ENCODE data around the gene ZNF827.
"Not testable (repeated sequence)": the region's sequence is repeated elsewhere in the genome, so short reads cannot be mapped to it uniquely, and the experiment has no call there.

The ZNF827 gene

DNA sequence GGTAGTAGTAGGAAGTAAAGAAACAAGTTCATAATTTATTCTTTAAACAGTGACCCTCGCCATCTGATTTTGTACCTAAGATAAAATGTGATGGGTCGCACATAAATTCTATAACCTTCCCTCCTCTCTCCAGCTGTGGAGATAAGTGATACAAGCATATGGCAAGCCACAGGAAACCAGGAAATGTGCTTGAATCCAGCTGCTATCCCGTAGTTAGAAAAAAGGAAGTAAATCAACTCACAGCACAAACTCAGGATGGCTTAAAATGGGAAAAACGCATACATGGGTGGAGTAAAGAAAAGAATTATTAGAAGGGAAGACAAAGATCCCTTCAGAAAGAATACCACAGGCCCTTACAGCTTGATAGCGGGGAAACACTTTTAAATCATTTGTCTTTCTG, 78.2 kb downstream of the ZNF827 start:
- no peak for DNase-seq

DNA sequence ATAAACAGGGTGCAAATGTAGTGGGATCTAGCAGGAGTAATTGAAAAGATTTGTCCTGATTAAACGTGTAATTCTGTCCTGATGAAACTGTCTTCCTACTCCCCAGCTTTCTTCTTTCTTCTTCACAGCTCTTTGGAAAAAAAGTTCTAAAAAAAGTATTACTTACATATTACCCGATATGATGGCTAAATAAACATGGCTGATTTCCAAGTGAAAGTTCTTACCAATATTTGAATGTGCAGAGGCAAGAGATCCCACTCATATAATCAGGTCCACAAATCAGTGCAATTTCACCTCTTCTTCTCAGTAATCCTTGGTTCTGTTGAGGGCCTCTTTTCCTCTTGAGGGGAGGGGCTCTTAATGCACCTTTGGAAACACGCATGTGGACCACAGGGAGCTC, 78.7 kb downstream of the ZNF827 start:
- no peak for DNase-seq

DNA sequence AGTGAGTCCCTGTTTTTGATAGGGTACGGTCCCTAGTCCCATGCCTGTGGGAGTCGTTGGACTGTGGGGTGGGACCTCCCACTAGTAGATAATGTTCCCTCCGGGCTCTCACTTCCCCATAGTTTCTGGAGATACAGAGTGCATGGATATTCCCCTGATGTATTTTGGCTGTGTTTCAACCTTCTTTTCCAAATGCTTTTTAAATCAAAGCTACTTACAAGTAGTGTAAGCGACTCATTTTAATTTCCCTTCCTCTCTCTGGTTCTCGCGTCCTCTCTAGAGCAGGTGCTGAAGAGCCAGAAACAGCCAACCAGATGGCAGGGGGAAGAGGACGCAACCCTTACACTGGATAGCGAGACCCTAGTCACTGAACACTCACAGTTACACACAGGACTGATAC, 79.2 kb downstream of the ZNF827 start:
- DNase-seq = no peak

DNA sequence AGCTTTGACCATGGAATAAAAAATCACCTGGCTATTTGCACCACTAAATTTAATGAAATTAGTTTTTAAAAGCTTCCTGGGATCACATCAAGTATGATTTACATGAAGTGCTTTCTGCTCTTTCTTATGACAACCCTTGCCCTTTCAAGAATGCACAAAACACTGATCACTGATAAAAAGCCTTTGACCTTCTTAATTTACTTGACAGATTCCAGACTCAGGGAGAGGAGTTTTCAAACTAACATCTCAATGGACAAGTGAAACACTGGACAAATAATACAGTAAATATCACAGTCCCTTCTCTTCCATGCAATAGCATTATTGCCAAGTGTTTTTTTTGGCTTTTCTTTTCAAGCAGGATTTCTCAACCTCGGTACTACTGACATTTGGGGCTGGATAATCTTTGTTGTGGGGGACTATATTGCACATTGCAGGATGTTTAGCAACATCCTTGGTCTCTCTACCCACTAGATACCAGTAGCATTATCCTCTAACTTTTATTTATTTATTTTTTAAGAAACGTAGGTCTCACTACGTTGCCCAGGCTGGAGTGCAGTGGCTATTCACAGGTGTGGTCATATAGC, 86.3 kb downstream of the ZNF827 start:
- no peak for DNase-seq

DNA sequence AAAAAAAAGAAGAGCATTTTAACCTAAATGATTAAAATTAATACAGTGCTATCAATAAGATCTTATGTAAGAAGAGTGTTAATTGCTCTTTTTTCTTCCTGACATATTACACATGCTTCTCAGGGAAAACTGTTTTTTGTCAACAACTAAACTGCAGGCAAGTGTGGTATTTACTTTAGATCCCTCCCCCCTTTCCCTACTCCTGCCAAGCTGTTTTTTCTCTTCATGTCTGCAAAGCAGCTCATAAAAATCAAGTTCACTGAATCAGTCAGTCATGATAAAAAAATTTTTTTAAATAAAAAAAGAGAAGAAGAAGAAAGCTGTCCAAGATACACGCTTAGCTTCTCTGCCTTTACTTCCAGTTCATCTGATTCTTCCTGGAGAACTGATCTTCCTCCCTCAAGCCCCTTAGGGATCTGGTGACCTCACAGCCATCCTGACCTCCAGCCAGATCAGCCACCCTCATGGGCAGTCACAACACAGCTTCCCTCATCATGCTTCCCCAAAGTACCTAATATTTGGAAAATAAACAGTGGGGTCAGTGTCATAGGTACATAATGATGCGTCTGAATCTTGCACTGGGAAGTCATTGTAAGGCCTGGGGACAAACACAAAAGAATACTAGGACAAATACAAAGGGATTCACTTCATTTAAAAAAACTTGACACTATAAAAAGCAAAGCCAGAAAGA, 87.0 kb downstream of the ZNF827 start:
- no peak for DNase-seq

DNA sequence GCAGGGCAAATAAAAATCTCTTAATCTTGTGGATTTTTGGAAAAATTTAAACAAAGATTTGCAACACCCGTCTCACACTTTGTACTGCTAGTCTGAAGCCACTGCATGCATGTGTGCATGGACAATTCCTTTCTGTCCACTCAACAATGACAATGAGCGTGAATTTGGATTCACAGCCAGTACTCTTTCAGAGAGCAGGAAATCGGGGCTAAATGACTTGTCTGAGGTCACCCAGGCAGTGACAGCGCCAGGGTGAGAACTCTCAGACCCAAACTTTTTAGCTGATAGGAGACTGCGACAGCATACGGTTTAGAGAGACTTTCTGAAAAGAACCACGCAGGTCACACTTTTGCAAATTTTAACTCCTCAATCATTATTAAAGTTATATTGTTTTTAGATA, 90.9 kb downstream of the ZNF827 start:
- no peak for DNase-seq

DNA sequence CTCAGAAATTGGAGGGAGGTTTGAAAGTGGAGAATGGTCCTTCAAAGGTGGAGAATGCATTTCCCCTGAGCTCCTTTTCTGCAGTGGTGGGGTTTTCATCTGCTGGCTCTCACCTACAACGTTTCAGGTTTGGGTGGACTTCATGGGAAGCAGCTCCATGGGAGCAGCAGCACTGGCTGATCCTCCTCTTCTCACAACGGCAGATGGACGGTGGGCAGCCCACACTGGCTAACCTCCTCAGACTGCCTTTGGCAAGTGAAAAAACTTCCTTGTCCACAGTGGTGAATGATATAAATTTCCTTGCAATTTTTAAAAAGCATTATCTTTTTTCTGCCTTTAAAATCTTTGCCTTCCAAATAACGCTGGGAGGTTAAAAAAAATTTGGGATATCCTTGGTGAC, 93.5 kb downstream of the ZNF827 start:
- no peak for DNase-seq

DNA sequence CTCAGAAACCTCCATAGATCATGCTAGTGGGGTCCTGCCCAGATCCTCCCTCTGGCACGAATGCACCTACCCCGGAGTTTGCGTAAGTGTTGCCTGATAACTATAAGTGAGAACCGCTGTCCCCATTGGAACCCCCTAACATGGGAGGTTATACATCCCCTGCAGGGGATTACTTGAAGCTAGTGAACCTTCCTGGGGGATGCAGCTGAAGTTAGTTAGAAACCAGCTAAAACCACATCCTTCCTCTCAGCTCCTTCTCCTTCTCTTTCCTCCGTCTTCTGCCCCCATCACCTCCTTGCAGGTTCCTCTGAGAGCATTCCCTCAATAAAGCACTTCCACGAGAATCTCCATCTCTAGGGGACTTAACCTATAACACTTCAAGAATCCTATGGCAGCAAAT, 95.0 kb downstream of the ZNF827 start:
- no peak for DNase-seq

DNA sequence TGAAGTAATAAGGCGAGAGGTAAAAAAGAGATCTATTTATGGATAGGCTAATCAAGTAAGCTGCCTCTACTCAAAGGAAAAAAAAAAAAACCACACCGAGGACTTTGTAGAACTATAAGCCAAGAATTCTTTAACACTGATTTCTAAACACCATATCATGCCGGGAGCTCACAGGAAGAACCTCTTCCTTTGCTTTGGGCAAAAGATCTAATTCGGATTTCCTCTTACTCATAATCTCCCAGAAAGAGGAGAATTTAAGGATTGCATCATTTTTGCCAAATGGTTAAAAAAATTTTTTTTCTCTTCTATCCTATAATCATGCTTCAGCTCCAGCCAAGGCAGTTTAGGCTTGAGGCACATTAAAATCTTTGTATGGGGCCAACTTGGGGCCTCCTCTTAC, 95.5 kb downstream of the ZNF827 start:
- DNase-seq = no peak

DNA sequence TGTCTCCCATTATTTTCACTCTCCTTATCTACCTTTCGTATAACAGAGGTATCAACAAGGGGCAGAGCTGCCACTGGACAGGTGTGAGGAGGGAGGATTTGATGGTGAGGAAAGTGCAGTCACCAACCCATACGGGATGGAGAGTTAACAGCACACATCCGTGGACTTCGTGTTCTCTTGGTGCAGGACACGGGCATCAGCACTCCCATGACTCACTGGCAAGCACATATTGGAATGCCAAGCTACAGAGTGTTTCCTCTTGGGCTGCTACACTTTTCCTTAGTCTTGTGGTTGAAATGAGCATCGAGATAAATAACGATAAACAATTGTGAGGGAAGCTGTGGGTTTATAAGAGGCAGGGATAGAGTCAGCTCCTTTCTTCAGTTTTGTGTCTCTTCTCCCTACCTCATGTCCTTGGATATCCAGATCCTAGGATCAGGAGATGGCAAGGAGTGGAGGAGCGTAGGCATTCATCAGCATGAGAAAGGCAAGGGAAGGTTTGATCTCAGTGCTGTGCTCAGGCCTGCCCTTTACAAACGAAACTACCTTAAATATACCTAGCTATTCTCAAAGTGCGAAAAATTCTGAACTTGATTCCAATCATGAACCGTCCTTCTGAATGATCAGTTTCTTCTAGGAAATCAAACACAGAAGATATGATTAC, 96.3 kb downstream of the ZNF827 start:
- DNase-seq = no peak

DNA sequence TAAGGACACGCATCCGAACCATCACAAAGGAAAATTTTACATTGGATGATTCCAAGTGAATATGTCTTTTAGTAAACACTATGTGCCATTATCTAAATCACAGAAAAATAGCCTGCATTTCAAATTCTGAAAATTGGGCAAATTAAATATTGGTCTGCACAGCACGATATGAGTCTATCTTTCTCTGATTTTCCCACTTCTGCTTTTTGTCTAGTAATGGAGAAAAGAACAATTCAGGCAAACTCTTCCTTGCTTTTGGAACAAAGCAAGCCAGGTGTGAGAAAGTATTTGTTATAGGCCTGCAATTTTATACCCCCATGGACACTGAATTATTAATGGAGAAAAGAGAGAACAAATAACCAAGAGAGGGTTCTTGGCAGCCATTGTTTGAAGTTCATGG, 97.8 kb downstream of the ZNF827 start:
- no peak for DNase-seq

DNA sequence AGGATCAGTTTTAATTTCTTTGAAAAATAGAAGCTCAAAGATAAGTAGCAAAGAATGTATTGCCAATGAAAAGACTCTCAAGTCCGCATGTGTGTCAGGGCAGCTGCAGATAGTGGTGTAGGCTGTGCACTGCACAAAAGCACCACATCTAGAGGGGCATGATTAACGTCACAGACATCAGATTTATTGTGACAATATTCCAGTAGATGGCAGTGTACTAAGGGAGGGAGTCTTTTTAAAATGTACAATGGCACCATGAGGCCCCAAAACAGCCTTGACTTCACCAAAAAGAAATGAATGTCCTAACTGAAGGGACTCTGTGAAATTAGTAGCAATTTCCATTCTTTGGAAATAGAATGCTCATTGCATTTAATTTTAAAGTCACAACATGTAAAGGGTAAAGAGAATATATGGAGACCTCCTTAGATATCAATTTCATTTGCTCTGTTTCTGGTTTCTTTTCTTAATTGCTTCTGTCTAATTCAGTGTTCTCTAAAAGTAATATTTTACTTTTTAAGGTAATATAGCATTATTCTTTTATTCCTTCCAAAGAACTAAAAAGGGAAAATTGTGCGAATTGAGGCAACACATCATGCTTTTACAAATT, 98.4 kb downstream of the ZNF827 start:
- peak; percentile 30 for DNase-seq

DNA sequence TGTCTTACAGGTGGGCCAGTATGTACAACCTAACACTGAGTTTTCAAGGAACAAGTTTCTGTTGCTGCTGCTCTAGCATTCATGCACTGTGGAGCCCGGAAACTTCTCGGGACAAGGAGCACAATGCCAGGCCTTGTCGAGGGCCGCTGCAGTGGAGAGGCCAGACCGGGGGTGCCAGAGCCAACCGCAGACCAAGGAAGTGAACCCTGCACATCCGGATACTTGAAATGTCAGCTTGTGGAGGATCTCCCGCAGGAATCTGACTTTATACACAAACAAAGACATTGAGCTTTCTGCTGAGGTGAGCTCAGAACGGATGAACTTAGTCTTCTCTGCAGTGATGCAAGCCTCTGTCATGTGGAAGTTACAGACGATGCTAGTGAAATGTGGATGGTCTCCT, 99.5 kb downstream of the ZNF827 start:
- no peak for DNase-seq

DNA sequence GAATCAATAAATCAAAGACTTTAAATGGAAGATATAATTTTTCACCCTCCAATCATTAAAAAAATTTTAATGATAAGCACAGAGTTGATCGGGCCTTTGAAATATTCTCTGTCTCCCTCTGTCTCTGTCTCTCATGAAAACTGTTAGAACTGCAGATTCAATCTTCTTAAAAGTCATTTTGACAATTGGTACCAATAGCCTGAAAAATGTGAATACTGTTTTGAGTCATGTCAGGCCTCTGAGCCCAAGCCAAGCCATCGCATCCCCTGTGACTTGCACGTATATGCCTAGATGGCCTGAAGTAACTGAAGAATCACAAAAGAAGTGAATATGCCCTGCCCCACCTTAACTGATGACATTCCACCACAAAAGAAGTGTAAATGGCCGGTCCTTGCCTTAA, 106.2 kb downstream of the ZNF827 start:
- DNase-seq = not testable (repeated sequence)

DNA sequence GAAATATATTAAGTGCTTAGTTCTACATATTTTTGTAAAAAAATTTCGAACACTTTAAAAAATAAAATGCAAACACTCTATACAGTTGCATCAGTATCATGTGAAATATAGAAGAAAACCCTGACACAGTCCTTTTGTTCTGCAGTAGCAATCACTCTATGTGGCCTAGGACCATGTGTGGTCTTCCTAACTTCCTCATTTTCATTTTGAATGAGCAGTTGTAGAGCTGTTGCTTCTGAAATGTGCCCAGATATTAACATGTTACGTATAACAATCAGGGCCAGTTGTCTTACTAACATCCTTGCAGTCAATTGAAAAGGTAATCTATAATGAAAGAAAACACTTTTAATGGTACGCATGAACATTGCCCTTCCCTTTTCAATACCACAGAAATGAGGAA, 107.9 kb downstream of the ZNF827 start:
- DNase-seq = no peak

DNA sequence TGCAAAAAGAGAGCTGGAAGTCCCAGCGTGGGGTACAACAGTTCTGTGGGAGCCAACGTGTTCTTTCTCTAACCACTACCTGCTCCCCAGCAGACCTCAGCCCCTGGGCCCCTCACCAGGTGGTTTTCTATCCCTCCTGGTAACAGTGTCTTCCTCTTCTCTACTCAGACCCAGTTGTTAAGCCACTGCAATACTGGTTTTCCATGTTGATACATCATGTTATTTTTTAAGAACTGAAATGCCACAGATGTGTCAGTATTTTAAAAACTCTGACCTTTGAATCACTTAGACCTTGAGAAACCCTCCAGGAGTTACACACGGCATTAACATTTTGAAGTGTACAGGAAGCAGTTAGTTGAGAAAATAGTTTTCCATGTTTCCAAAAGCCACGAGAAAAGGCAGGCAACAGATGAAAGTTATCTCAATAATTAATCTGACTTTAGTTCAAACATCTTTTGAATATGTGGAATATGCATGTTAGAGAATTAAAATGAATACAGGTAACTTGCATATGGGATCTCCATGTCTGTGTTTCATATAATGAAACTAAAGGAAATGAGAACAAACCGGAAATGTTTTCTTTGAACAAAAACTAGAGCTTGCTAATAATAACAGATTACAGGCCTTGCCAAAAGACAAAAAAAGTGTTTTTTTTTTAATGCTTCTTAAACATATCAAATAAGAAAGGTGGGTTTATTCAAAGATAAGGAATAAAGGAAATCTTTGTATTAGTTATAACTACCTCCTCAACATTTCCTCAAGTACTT, 108.8 kb downstream of the ZNF827 start:
- DNase-seq = peak; percentile 63

DNA sequence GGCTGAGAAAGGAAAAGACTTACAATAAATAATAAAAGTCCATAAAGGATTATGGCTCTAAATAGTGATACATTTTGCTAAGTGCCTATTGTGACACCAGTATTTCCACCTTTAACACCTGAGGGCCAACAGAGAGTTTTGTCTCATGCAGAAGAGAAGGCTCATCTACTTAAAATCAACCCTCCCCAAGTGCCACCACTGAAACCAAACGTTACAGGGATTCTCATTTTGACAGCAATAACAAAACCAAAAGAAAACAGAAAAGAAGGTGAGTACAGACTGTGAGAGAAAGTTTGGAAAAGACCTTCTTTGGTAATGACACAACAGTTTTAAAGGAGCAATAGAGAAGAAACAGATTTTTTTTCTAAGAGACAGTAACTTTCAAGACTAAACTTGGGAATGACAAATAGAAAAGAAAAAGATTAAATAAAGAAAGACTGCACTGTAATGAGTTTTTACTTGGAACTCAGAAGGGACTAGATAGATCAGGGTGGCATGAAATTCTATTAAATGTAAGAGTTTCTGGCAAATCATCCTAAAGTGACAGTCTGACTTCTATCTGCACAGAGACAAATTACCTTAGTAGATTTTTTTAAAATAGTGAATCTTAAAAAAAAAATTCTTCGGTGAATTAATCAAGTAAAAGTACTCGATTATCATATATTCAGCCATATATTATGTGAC, 109.7 kb downstream of the ZNF827 start:
- DNase-seq = peak; percentile 36

DNA sequence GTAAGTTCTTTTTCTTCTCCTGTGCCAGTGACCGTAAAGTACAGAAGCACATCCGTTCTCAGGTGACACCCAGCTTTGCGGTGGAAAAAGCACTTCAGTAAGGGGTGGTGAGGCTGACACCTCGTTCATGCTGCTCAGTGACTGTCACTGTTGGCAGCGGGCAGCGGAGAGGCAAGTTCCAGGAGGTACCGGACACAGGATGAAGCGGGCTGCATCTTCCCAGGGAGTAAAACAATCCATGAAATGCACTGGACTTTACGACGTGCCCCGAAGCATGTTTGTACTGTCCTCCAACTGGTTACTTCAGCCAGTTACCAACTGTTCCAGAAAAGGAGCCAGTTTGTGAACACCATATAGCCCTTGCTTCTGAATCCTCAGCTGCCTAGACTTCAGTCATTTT, 110.7 kb downstream of the ZNF827 start:
- no peak for DNase-seq

DNA sequence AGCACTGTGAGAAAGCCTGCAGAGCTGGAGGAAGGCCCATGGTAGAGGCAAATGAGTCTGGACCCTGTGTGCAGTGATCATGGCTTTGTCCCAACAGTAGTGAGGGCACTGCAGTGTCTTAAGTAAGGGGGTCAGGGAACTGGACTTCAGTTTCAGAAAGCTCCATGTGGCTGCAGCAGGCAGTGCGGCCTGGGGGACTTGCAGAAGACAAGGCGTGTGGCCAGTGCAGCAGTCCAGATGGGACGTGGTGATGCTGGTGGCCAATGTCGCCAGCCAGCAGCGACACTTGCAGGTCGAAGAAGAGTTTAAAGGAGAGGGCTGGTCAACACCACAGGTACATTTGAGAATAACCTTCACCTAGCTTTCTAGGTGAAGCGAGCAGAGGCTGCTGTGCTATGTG, 113.4 kb downstream of the ZNF827 start:
- no peak for DNase-seq

DNA sequence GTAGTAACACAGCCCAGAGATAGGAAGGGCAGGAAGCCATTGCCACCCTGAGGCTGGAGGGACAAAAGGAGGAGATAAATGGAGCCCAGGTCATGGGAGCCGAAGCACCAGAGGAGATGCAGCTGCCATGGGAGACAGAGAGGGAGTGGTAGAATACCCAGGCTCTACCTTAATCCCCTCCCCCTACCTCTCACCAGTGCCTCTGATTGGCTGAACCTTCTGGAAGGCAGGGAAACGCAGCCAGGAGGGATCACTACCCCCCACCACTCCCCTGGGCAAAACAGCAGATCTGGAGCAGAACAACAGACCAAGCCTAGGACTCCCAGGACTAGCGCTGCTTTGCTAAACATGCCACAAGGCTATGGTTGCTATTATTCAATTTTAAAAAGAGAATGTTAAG, 114.2 kb downstream of the ZNF827 start:
- no peak for DNase-seq

DNA sequence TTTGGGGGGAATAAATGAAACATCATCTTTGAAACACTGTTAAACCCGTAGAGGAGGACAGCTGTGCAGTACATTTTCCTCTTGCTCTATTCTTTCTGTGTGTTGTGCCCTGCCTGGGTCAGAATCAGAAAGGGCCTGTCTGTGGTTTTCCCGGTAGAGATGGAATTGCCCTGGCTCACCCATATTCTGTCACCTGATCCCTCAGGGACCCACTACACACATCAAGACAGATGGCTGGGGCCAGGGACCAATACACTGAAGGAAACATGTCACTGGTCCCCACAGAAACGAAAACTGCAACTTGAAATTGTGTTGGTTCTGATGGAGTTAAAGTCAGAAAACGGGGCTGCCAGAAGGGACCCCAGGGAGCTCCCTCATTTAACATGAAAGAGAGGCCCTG, 114.9 kb downstream of the ZNF827 start:
- no peak for DNase-seq

DNA sequence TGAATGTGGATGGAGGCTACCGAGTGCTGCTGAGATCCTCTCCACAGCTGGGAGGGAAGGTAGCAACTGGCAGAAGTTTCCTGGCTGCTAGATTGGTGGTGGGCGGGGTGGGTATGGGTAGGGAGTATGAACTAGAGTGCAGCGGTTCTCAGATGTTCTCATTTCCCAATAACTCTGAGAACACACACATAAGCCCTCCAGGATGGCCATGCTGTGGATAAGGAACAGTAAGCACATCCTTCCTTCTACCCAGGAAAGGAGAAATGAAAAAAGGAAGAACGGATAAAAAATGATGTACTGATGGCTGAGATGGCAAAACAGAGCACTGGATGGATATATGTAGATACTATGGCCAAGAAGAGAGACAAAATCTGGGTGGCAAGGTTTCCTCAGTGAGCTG, 116.0 kb downstream of the ZNF827 start:
- DNase-seq = no peak

DNA sequence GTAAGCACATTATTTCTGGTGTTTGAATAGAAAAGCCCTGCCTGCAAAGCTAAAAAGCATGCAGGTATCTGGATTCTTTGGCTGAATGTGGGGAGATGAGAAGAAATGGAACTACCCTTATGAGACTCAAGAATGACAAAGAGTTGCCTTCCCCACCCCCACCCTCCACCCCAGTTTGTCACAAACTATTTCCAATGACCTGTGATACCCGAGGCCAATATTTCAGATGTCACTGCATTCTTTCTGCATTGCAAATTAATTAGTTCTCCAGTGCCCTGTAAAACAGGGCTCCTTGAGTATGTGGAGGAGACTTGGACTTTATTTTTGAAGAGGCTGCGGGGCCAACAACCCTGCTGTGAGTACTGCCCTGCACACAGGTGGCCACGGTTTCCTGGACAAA, 116.4 kb downstream of the ZNF827 start:
- no peak for DNase-seq
